Kidney (tissue), 14 donors: ENCODE data around the gene NOL12. TPM values are rescaled to one million over a fixed set of nuclear protein-coding genes. Genes with fewer than 3 reads are reported as not detected.

Experiments used
- DNase-seq, 5 donors: peaks; one replicate each; pipeline ENCODE4 v3.0.0-alpha.2; 2013 to 2020
- FAIRE-seq: peaks from 2 replicates; lab custom pipeline; 2012; peaks lifted over from hg19 to GRCh38; lab: Jason Lieb, UNC
- H3K27ac ChIP-seq, 2 donors: one replicate each; pipeline ENCODE4 v1.7.0; 2013; ENCODE audit warnings: low read depth in 2 of 2, low read length in 2 of 2, inconsistent platforms in 1 of 2
- H3K27me3 ChIP-seq: one replicate; pipeline ENCODE4 v1.7.1; 2013; ENCODE audit warnings: low read length, inconsistent platforms; ENCODE audit not compliant: control insufficient read depth, insufficient read depth
- H3K36me3 ChIP-seq, 3 donors: one replicate each; pipeline versions ENCODE4 v1.7.0 to v1.7.1; 2013; ENCODE audit warnings: low read length in 3 of 3, control low read depth in 1 of 3, inconsistent platforms in 1 of 3; ENCODE audit not compliant: insufficient read depth in 3 of 3, control insufficient read depth in 2 of 3
- H3K4me1 ChIP-seq, 3 donors: one replicate each; pipeline versions ENCODE4 v1.7.0 to v1.7.1; 2013; ENCODE audit warnings: low read length in 3 of 3, inconsistent platforms in 1 of 3, low read depth in 1 of 3; ENCODE audit not compliant: control insufficient read depth in 2 of 3, insufficient read depth in 2 of 3
- H3K4me3 ChIP-seq, 3 donors: one replicate each; pipeline versions ENCODE4 v1.7.0 to v1.8.1; 2013; ENCODE audit warnings: low read length in 3 of 3, control low read depth in 1 of 3, inconsistent platforms in 1 of 3
- H3K9ac ChIP-seq, 3 donors: one replicate each; pipeline versions ENCODE4 v1.7.0 to v1.7.1; 2013; ENCODE audit warnings: low read length in 3 of 3, control low read depth in 1 of 3, inconsistent platforms in 1 of 3
- H3K9me3 ChIP-seq, 3 donors: one replicate each; pipeline versions ENCODE4 v1.7.0 to v1.7.1; 2013; ENCODE audit warnings: low read length in 3 of 3, control low read depth in 1 of 3, inconsistent platforms in 1 of 3; ENCODE audit not compliant: control insufficient read depth in 2 of 3, insufficient read depth in 1 of 3
- intact Hi-C: fragments of 100-400 bp; cut with DNase I; formaldehyde crosslinking; loops from one replicate; pipeline ENCODE4 v1.11.1; 2022
- polyA plus RNA-seq: library from polyadenylated mRNA; stranded (reverse); fragments of 350-450 nt; fragmentation: Illumina TruSeq; extraction: RNeasy Lipid Tissue Mini Kit (QIAGEN cat#74804); gene quantifications from one replicate; pipeline ENCODE4 v1.2.3, GENCODE V29; 2014; ENCODE audit warnings: low read depth, low replicate concordance; ENCODE audit not compliant: insufficient read depth
- total RNA-seq: library from RNA; stranded (reverse); fragmentation: NEBNext Ultra II Directional; extraction: Animal tissue kit (Norgen Biotek cat#: 25700); gene quantifications from one replicate; pipeline ENCODE4 v1.2.1, GENCODE V29; 2021
- TF ChIP-seq, protein P1 (sequence below): IDR thresholded peaks from 3 replicates; pipeline ENCODE4 v1.5.1; 2012; ENCODE audit warnings: mild to moderate bottlenecking, moderate library complexity, borderline replicate concordance; ENCODE audit not compliant: insufficient read depth; ENCODE audit errors: extremely low read depth
- donor health status: control.
- donor health status: control.
- donor health status: control.
- donor health status: control.
- donor health status: control.
- donor health status: DM: yes; HTN: yes; CAD: no.
- donor health status: Normal renal cell carcinoma (clear cell type).

The NOL12 gene
- total and polyA plus RNA-seq, 2 donors from 2014 or later: 26.3 to 27.5 TPM

DNA sequence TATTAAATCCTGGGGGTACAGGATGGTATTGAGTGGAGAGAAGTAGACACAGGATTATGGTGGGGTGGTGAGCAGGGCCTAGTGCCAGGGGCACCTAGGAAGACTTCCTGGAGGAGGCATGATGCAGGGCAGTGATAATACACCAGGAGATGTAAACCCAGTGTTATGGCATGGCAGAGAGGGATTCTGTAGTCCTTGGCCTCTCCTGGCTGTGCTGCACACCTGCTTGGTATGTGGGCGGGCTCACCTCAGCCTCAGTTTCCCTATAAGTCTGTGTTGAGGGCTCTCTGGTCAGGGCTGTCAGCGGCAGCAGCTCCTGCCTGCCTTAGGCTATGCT, 25.5 kb upstream of the NOL12 start:
- FAIRE-seq (no peak), DNase-seq (no peak)
- peaks cover 0 to 5% (median 0%) of the 10 kb centered on the region in 3 donors for H3K36me3 ChIP-seq
- H3K9ac ChIP-seq: no peak overlapping the region
- H3K27me3 ChIP-seq: no peaks in the 10 kb centered on the region
- TF ChIP-seq, protein P1, sequence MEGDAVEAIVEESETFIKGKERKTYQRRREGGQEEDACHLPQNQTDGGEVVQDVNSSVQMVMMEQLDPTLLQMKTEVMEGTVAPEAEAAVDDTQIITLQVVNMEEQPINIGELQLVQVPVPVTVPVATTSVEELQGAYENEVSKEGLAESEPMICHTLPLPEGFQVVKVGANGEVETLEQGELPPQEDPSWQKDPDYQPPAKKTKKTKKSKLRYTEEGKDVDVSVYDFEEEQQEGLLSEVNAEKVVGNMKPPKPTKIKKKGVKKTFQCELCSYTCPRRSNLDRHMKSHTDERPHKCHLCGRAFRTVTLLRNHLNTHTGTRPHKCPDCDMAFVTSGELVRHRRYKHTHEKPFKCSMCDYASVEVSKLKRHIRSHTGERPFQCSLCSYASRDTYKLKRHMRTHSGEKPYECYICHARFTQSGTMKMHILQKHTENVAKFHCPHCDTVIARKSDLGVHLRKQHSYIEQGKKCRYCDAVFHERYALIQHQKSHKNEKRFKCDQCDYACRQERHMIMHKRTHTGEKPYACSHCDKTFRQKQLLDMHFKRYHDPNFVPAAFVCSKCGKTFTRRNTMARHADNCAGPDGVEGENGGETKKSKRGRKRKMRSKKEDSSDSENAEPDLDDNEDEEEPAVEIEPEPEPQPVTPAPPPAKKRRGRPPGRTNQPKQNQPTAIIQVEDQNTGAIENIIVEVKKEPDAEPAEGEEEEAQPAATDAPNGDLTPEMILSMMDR: no peak
- H3K9me3 ChIP-seq: no peaks in the 10 kb centered on the region
- H3K4me3 ChIP-seq: peak overlapping the region in 1 of 3 donors; percentile 67
- H3K4me1 ChIP-seq: peaks cover 5 to 28% (median 9%) of the 10 kb centered on the region in 3 donors
- intact Hi-C loops: no loop called here
- H3K27ac ChIP-seq: no peak overlapping the region

DNA sequence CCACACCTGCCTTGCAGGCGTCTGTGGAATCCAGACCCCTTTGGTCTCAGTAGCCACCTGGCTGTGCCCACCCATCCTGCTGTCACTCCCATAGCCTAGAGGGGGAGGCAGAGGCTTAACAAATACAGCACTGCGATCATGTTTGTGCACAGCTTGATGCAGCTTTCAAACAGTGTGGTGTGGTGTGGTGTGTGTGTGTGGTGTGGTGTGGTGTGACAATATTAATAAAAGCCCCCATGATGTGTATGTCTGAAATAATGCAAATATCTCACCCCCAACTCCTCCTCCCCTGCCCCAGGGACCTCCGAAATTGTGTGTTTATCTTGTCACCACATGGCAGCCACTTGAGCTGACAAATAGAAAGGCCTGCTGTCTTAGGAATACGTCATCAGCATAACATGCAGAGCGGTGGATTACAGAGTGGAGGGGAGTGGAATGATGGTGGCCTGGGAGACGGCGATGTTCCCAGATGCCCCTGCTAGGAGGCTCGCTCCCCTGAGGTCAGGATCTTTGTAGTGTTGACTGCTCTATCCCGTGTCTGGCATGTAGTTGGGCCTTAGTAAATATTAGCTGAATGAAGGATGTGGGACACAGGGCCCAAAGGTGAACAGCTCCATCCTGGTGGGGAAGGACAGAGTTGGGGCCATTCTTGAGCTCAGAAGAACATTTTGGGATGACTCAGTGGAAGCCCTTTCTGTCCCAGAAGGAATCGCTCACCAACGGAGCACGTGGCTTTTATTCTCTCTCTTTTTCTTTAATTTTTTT, 24.8 kb upstream of the NOL12 start:
- Histone ChIP-seq H3K4me3 (no peak overlapping the region), H3K27me3 (no peaks in the 10 kb centered on the region), H3K36me3 (peaks cover 0 to 8% (median 0%) of the 10 kb centered on the region in 3 donors), H3K27ac (peak overlapping the region in 1 of 2 donors; percentile 41), H3K4me1 (peaks cover 5 to 28% (median 9%) of the 10 kb centered on the region in 3 donors), H3K9me3 (no peaks in the 10 kb centered on the region), H3K9ac (peak overlapping the region in 1 of 3 donors; percentile 2)
- DNase-seq (peak in 3 of 5 donors; percentile 61 to 81 (median 81)), FAIRE-seq (no peak)
- intact Hi-C loops: no loop called here
- TF ChIP-seq, protein P1: peak; percentile 20

DNA sequence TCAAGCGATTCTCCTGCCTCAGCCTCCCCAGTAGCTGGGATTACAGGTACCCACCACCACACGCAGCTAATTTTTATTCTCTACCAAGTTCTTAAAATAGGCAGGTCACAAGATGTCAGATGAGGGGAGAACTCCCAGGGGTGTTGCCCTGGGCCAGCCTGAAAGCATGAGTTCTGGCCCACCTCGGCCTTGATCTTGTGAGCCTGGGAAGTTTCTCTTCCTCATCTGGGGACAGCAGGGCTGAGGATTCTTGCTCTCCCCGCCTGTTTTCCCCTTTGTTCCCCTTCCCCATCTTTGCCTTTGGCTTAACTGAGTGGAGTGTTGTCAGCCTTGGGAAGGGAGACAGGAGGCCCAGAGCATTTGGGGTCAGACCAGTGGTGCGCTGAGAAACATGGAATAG, 24.1 kb upstream of the NOL12 start:
- FAIRE-seq (no peak), DNase-seq (no peak)
- H3K27ac ChIP-seq: peak overlapping the region in 1 of 2 donors; percentile 3
- no peaks in the 10 kb centered on the region for H3K27me3 ChIP-seq
- H3K36me3 ChIP-seq: peaks cover 0 to 10% (median 0%) of the 10 kb centered on the region in 3 donors
- no peaks in the 10 kb centered on the region for H3K9me3 ChIP-seq
- intact Hi-C loops: no loop called here
- H3K9ac ChIP-seq: no peak overlapping the region
- TF ChIP-seq, protein P1: no peak
- peaks cover 5 to 28% (median 9%) of the 10 kb centered on the region in 3 donors for H3K4me1 ChIP-seq
- H3K4me3 ChIP-seq: no peak overlapping the region
